Left cardiac atrium (tissue), 4 donors: ENCODE measurements around the gene HPCAL4. TPM values are rescaled to one million over a fixed set of nuclear protein-coding genes. Genes with fewer than 3 reads are reported as not detected.

Experiments used
- ATAC-seq, 2 donors: fragments of 200-7000 bp; cut with Tn5 transposase; one replicate each; pipeline ENCODE4 v1.9.1; 2020; ENCODE audit warnings: mild to moderate bottlenecking in 2 of 2, moderate library complexity in 2 of 2
- DNase-seq: peaks from one replicate; pipeline ENCODE4 v3.0.0-alpha.2; 2020
- intact Hi-C, 2 donors: fragments of 100-400 bp; cut with DNase I; formaldehyde crosslinking; loops; one replicate each; pipeline versions ENCODE4 v1.14.1 to v1.15.1; 2022 to 2023
- total RNA-seq, 2 donors: library from RNA; stranded (reverse); fragmentation: NEBNext Ultra II Directional; extraction: Animal tissue kit (Norgen Biotek cat#: 25700); gene quantifications; one replicate each; pipeline ENCODE4 v1.2.1, GENCODE V29; 2021
- donor health status: DM: no; HTN: yes; CAD: no.
- donor health status: DM: no; HTN: yes; CAD: no; lungs with severe emphysema.
- donor health status: DM: yes; HTN: yes; CAD: no.
- donor health status: Dilated cardiomyopathy.

The HPCAL4 gene
- total RNA-seq, 2 donors from 2014 or later, result 0.58 to 2.6 TPM

- DNase-seq (no peak), ATAC-seq (no peak)
- intact Hi-C loops, result no loop called here
These were observed 9.2 kb downstream of the HPCAL4 start for GRCh38 chr1:39681999-39682398.

- intact Hi-C loops, result no loop called here
- DNase-seq (no peak), ATAC-seq (no peak)
These were observed 9.9 kb downstream of the HPCAL4 start for GRCh38 chr1:39681294-39681693.

- ATAC-seq (no peak), DNase-seq (no peak)
- intact Hi-C loops, result no loop called here
These were observed 10.5 kb downstream of the HPCAL4 start for GRCh38 chr1:39680751-39681150.

DNA sequence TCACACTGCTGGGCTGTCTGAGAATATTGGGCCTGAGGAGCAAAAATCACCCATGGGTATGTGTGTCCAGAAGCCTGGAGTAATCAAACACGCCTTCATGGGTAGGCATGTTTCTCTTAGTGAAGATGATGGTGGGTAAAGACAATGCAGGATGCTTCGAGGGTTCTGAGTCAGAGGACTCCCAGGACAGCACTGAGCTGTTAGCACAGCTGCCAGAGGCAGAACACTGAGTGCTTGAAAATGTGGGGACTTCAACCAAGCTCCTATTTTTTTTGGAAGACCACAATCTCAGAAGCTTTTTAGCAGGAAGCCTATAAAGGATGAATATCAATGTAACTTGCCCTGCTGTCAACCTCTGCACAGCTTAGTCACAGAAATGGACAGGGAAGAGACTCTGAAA is 11.4 kb downstream of the HPCAL4 start:
- ATAC-seq (no peak), DNase-seq (no peak)
- intact Hi-C loops, result loop anchor here in 1 of 2 donors (5.0 kb wide), 1 partner anchor 37 kb away; no protein-coding TSS in a partner anchor

DNA sequence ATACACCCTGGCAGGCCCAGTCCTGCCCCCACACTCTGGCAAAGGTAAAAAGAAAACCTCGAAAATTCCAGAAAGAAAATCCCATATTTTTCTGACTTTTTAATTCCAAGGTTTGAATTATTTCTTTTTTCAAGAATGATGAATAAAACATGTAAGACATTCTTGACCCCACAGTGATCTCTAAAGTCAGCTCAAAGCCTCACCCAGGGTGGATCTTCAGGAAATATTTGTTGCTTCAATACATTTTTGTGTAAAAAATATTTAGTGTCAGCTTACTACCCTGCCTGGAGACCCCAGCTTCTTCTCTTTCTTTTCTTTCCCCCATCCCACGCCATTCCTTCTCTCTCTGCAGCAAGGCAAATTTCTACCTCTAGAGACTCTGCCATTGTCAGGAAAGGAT is 12.3 kb downstream of the HPCAL4 start:
- intact Hi-C loops, result loop anchor here in 1 of 2 donors (5.0 kb wide), 1 partner anchor 38 kb away; no protein-coding TSS in a partner anchor
- DNase-seq, result no peak
- no peak for ATAC-seq

GRCh38 chr1:39677645-39678044 is 13.6 kb downstream of the HPCAL4 start:
- no peak for DNase-seq
- intact Hi-C loops, result loop anchor here in 1 of 2 donors (5.0 kb wide), 1 partner anchor 40 kb away; no protein-coding TSS in a partner anchor
- no peak for ATAC-seq

DNA sequence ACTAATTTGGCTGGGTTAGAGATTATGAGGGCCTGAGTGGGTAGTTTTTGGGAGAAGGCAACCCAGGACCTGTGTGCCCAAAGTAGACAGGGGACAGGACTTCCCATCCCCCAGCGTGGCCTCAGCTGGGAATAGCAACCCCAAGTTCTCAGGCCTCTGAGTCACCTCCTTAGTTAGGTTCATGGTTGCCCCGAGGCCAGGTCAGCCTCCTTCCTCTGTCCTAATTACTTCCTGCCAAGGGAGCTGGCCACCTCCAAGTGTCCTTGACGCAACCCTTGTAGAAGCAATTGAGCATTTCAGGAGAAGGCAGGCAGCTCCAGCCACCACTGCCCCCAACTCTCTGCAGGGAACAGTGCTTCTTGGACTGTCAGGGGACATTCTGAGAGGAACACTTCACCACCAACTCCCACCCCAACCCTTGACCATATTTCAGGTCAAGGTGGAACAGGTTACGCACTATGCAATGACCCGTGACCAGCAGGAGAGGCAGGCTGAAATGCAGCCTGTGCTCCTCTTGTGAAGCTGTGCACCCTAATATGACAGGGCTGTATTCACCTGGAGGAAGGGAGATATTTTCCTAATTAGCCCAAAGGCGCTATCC is 14.2 kb downstream of the HPCAL4 start:
- no peak for ATAC-seq
- intact Hi-C loops, result loop anchor here in 1 of 2 donors (5.0 kb wide), 1 partner anchor 40 kb away; no protein-coding TSS in a partner anchor
- no peak for DNase-seq

DNA sequence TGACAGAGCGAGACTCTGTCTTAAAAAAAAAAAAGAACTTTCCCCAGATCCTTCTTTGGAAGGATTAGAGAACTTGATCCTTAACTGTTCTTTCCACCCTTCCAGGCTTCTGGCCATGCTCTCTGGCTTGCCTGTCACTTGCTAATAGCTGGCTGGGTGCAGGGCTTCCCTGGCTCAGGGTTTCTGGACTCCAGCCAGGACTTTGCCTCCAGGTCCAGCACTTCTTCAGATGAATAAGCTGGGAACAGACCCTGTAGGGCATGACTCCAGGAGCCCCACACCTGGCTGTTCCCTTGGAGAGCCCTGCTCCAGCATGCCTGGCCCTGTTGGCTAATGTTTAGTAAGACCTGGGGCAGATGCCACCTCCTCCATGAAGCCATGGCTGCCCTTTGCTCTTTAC is 16.0 kb downstream of the HPCAL4 start:
- DNase-seq (no peak), ATAC-seq (no peak)
- intact Hi-C loops, result loop anchor here in 1 of 2 donors (5.0 kb wide), 1 partner anchor 42 kb away; no protein-coding TSS in a partner anchor

- intact Hi-C loops, result no loop called here
- DNase-seq (no peak), ATAC-seq (no peak)
These were observed 18.0 kb downstream of the HPCAL4 start for GRCh38 chr1:39673215-39673614.

DNA sequence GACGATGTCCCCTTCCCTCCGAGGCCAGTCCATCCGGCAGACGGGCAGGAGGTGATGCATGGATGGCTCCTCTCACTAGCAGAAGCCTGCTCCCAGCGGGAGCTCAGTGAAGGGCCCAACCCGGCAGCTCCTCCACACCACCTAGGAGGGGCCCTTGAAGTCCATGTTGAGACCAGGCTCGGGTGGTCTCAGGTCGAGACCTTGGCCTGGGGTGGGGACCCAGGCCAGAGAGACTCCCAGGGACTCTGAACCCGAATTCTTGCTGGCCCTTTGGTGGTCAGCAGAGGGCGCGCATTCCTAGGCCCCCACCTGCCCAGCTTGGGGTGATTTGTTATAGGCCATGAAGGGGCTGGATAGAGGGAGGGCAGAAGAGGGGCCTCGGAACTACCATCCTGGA is 18.7 kb downstream of the HPCAL4 start:
- intact Hi-C loops, result no loop called here
- peak; percentile 25 to 35 for ATAC-seq
- DNase-seq, result no peak

DNA sequence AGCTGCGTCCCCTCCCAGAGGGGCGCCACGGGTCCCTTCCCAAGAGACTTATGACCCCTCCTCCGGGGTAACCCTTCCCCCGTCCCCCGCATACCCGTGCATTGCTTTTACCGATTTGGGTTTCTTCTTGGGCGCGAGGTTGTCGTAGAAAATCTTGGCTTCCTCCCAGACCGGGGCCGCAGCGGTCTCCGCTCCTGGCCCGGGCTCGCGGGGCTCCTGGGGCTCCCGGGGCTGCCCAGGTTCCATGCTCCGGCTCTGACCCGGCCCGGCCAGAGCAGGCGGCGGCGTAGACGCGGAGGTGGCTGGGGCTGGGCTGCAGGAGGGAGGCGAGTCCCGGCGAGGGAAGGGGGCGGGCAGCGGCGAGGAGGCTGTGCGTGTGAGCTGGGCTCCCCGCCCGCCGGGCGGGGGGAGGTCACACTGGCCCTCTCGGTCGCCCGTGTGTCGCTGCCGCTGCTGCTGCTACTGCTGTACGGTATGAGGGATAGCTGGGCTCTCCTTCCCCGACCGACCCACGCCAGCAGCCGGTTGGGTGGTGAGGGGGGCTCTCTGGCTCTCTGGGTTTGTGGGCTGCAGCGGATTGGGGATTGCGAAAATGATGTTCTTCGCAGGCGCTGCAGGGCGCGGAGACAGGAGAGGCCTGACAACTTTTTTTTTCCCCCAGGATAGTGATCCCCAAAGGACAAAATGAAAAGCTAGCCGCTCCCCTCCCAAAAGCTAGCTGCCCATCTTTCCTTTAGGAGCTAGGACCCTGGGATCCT is 19.3 kb downstream of the HPCAL4 start, which contains the start of gene NT5C1A:
Gene NT5C1A (minus strand): TSS at position 315 of the 758 bp plus-strand sequence. CDS start 69 bp downstream, at position 246.
- ATAC-seq (peak; percentile 72 to 87), DNase-seq (peak; percentile 43)
- intact Hi-C loops, result no loop called here

DNA sequence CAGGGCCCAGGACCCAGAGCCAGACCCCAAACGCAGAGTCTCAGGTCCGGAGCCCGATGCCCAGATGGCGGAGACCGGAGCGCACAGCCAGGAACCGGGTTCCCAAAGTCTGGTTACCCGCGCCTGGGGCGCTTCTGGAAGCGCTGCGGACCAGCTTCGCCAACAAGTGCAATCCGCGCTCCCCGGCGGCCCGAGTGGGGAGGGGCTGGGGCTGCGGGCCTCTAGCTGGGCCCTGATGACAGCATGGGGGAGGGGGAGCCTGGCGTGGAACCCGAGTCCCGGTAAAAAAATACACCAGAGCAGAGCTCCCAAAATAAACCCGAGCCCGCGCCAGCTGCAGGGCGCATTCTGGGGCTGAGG is 19.8 kb downstream of the HPCAL4 start:
- ATAC-seq (peak; percentile 78 to 86), DNase-seq (peak; percentile 54)
- intact Hi-C loops, result no loop called here

GRCh38 chr1:39670689-39671088 is 20.5 kb downstream of the HPCAL4 start:
- no peak for ATAC-seq
- intact Hi-C loops, result no loop called here
- DNase-seq, result no peak

DNA sequence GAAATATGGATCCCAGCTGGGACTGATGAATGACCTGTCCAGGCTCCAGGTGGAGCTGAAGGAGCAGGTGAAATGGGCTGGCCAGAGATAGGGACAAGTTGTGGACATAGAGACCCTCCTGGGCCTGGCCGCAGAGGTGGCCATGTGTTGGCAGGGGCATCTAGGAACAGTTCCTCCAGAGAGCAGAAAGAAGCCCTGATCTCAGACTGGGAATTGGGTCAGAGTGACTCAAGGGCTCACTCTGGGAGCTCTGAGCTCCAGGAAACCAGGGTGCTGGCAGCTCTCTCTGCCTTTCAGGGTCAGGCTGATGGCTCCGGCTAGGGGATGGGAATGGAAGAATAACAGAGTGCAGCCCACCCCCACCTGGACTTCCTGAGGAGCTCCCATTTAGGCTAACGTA is 22.3 kb downstream of the HPCAL4 start:
- ATAC-seq (no peak), DNase-seq (no peak)
- intact Hi-C loops, result no loop called here

GRCh38 chr1:39668111-39668510 is 23.1 kb downstream of the HPCAL4 start:
- DNase-seq (peak; percentile 35), ATAC-seq (peak; percentile 54 to 60)
- intact Hi-C loops, result no loop called here

- no peak for DNase-seq
These were observed 24.5 kb downstream of the HPCAL4 start for GRCh38 chr1:39666772-39667171.

DNA sequence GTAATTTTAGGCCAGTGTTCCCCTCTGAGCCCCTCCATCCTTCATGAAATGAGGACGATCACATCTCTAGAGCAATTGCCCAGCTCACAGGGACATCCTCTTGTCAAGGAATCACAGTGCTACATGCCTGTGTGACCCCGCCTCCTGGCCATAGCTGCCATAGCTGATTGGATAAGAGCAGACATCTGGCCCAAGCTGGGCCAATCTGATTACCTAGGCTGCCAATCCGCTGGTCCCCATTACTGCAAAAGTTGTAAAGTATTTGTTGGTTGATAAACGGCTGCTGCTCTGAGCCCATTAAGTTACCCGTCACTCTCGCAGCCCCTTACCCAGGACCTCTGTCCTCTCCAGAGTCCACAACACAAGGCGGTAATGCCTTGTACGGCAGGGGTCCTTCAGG is 27.7 kb downstream of the HPCAL4 start:
- DNase-seq (no peak), ATAC-seq (no peak)
- intact Hi-C loops, result no loop called here

More at GRCh38 chr1:39666772-39667171, 24.5 kb downstream of the HPCAL4 start:
- ATAC-seq, result no peak
- intact Hi-C loops, result loop anchor here in 1 of 2 donors (2.0 kb wide), 1 partner anchor 20 kb away; no protein-coding TSS in a partner anchor

GRCh38 chr1:39662861-39663260 is 28.4 kb downstream of the HPCAL4 start:
- intact Hi-C loops, result no loop called here
- DNase-seq (no peak), ATAC-seq (no peak)

DNA sequence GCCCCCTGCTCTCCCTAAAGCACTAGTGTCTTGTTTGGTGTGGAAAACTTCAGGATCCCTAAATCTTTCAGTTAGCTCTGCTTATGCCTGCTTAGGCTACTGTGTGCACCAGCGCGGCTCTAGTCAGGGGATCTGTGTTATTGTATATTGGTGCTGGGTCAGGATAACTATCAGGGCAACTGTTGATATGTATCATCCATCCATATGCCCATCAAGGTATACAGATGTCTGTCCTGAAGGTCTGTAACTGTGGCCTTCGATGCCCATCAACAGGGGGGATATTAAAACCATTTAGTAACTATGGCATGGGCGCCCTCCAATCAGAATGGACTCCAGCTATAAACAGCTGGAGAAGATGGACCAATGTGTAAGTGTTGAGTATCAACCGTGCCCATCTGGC is 31.7 kb downstream of the HPCAL4 start:
- intact Hi-C loops, result no loop called here
- no peak for DNase-seq
- no peak for ATAC-seq

DNA sequence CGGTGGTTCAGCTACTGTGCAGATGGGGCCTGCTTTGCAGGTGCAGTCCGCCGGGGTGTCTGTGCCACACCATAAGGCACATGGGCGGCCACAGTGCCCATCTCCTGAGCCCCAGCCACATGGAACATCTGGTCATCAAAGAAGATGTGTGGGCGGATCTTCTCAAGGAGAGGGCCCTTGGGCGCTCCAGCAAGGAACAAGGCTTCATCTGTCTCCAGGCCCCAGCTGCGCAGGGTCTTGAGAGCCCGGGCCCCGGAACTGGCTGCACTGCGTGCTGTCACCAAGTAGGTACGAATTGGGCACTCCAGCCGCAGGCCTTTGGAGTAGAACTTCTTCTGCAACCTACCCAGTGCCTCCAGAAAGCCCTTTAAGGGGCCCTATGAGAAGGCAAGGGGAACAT is 32.1 kb downstream of the HPCAL4 start:
- ATAC-seq (no peak), DNase-seq (no peak)
- intact Hi-C loops, result no loop called here
